ENCODE data around the gene RRM2. TPM values are rescaled to one million over a fixed set of nuclear protein-coding genes. Genes with fewer than 3 reads are reported as not detected.
"Not testable (repeated sequence)": the region's sequence is repeated elsewhere in the genome, so short reads cannot be mapped to it uniquely, and the experiment has no call there.

Gene RRM2
- total RNA-seq, 1 experiment from 2014 or later = 330 TPM

- TF ChIP-seq, protein P1, sequence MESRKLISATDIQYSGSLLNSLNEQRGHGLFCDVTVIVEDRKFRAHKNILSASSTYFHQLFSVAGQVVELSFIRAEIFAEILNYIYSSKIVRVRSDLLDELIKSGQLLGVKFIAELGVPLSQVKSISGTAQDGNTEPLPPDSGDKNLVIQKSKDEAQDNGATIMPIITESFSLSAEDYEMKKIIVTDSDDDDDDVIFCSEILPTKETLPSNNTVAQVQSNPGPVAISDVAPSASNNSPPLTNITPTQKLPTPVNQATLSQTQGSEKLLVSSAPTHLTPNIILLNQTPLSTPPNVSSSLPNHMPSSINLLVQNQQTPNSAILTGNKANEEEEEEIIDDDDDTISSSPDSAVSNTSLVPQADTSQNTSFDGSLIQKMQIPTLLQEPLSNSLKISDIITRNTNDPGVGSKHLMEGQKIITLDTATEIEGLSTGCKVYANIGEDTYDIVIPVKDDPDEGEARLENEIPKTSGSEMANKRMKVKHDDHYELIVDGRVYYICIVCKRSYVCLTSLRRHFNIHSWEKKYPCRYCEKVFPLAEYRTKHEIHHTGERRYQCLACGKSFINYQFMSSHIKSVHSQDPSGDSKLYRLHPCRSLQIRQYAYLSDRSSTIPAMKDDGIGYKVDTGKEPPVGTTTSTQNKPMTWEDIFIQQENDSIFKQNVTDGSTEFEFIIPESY (IDR thresholded peaks at IDR 0.05; ENCODE audit: extremely low read depth, insufficient replicate concordance, low read length) = no peak
Observed at GRCh38 chr2:10101491-10101890, 21.0 kb upstream of the RRM2 start (continued).

DNA sequence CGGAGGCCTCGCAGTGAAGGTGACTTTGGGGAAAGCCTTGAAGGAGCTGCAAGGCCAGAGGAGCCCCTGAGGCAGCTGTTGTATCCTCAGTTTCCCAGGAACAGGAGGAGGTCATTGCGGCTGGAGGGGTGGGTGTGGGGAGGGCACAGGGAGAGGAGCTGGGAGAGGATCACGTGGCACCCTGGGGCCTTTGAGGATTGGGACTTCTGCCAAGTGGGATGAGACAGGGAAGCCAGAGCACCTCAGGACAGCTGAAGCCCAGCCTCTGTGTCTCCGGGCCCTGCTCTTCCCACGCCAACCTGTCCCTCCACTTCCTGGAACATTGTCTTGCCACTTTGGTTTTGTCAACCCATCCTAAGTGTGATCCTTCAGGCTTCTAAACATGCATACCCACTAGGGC is 19.4 kb upstream of the RRM2 start:
- BruUV-seq (replicated peaks) = no TSS peak
- H3K9me3 ChIP-seq (ENCODE audit: control insufficient read depth in 1 of 2, insufficient read depth in 1 of 2, low read depth in 1 of 2, low read length in 2 of 2) = no peaks in the 10 kb centered on the region
- H4K20me1 ChIP-seq (ENCODE audit: insufficient read depth) = no peaks in the 10 kb centered on the region
- no peaks in the 10 kb centered on the region for H3K79me2 ChIP-seq (ENCODE audit: insufficient read depth, low read length)
- ChIA-PET RAD21 (ENCODE audit: low non-redundant PET in 1 of 2, low total read pairs in 2 of 2, uncharacterized antibody in 2 of 2, unreplicated experiment in 2 of 2) (no interaction called here), POLR2A (no interaction called here), CTCF (interaction anchor here (1.8 to 2.4 kb wide), 2 partner anchors 30 to 332 kb away, joined by 3 to 7 read pairs; no protein-coding TSS in a partner anchor)
- no peak for TF ChIP-seq EZH2 (IDR thresholded peaks at IDR 0.05)
- no peak for TF ChIP-seq YY1 (IDR thresholded peaks at IDR 0.05; ENCODE audit: extremely low read depth, insufficient replicate concordance, low read depth, low read length)
- no peak for TF ChIP-seq CBX3 (IDR thresholded peaks at IDR 0.05; ENCODE audit: low read depth)
- TF ChIP-seq, protein P2, sequence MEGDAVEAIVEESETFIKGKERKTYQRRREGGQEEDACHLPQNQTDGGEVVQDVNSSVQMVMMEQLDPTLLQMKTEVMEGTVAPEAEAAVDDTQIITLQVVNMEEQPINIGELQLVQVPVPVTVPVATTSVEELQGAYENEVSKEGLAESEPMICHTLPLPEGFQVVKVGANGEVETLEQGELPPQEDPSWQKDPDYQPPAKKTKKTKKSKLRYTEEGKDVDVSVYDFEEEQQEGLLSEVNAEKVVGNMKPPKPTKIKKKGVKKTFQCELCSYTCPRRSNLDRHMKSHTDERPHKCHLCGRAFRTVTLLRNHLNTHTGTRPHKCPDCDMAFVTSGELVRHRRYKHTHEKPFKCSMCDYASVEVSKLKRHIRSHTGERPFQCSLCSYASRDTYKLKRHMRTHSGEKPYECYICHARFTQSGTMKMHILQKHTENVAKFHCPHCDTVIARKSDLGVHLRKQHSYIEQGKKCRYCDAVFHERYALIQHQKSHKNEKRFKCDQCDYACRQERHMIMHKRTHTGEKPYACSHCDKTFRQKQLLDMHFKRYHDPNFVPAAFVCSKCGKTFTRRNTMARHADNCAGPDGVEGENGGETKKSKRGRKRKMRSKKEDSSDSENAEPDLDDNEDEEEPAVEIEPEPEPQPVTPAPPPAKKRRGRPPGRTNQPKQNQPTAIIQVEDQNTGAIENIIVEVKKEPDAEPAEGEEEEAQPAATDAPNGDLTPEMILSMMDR (IDR thresholded peaks at IDR 0.05 in 2 of 3, conservative IDR thresholded peaks at IDR 0.05 in 1 of 3; ENCODE audit: borderline replicate concordance in 1 of 3, insufficient read depth in 1 of 3, low read depth in 2 of 3, low read length in 2 of 3) = no peak
- TF ChIP-seq JUND (IDR thresholded peaks at IDR 0.05) = no peak
- TF ChIP-seq EGR1 (IDR thresholded peaks at IDR 0.05; ENCODE audit: low read depth) = no peak
- no peak for TF ChIP-seq TCF7L2 (IDR thresholded peaks at IDR 0.05; ENCODE audit: borderline replicate concordance, extremely low read depth, insufficient read depth, insufficient read length)
- TF ChIP-seq POLR2AphosphoS5 (IDR thresholded peaks at IDR 0.05; ENCODE audit: low read depth, low read length) = no peak
- H3K4me1 ChIP-seq (ENCODE audit: control insufficient read depth in 1 of 2, insufficient read depth in 2 of 2, low read length in 2 of 2) = peaks cover 7 to 19% of the 10 kb centered on the region in 2 experiments; a peak in 3 of 4 replicates
- no peak overlapping the region for H3K9ac ChIP-seq (ENCODE audit: low read length)
- H3K36me3 ChIP-seq (ENCODE audit: control insufficient read depth in 1 of 2, insufficient read depth in 2 of 2, low read length in 2 of 2) = no peaks in the 10 kb centered on the region
- H3K9me2 ChIP-seq (ENCODE audit: insufficient read depth) = no peaks in the 10 kb centered on the region
- intact Hi-C loops (cut with micrococcal nuclease) = no loop called here
- no peak overlapping the region for H3K4me3 ChIP-seq (replicated peaks in 1 of 2; ENCODE audit: low read depth in 1 of 2, low read length in 2 of 2)
- no peak overlapping the region for H2AFZ ChIP-seq (ENCODE audit: low read depth, low read length, poor library complexity, severe bottlenecking)
- H3K27ac ChIP-seq (ENCODE audit: low read depth, low read length) = no peak overlapping the region
- H3K4me2 ChIP-seq (ENCODE audit: low read length) = no peak overlapping the region
- H3K27me3 ChIP-seq (ENCODE audit: insufficient read depth, low read length) = no peaks in the 10 kb centered on the region
- no peak for DNase-seq (ENCODE audit: low read depth, low spot score)
- 0 out of 2 replicates have a peak, but pooled peaks have one; percentile 24 for ATAC-seq

DNA sequence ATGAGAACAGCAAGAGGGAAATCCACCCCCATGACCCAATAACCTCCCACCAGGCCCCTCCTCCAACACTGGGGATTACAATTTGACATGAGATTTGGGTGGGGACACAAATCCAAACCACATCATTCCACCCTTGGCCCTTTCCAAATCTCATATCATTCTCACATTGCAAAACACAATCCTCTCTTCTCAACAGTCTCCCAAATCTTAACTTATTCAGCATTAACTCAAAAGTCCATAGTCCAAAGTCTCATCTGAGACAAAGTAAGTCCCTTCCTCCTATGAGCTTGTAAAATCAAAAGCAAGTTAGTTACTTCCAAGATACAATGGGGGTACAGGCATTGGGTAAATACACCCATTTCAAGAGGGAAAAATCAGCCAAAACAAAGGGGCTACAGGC is 17.6 kb upstream of the RRM2 start:
- POLR2A ChIA-PET; H3K27me3 ChIP-seq (ENCODE audit: insufficient read depth, low read length); H3K9me3 ChIP-seq (ENCODE audit: control insufficient read depth in 1 of 2, insufficient read depth in 1 of 2, low read depth in 1 of 2, low read length in 2 of 2); H3K9ac ChIP-seq (ENCODE audit: low read length); H3K9me2 ChIP-seq (ENCODE audit: insufficient read depth); ATAC-seq; DNase-seq (ENCODE audit: low read depth, low spot score); BruUV-seq (replicated peaks); RAD21 ChIA-PET (ENCODE audit: low non-redundant PET in 1 of 2, low total read pairs in 2 of 2, uncharacterized antibody in 2 of 2, unreplicated experiment in 2 of 2); H3K4me3 ChIP-seq (replicated peaks in 1 of 2; ENCODE audit: low read depth in 1 of 2, low read length in 2 of 2); H3K36me3 ChIP-seq (ENCODE audit: control insufficient read depth in 1 of 2, insufficient read depth in 2 of 2, low read length in 2 of 2); H4K20me1 ChIP-seq (ENCODE audit: insufficient read depth); intact Hi-C loops (cut with micrococcal nuclease); H3K27ac ChIP-seq (ENCODE audit: low read depth, low read length); H3K79me2 ChIP-seq (ENCODE audit: insufficient read depth, low read length); H2AFZ ChIP-seq (ENCODE audit: low read depth, low read length, poor library complexity, severe bottlenecking); H3K4me2 ChIP-seq (ENCODE audit: low read length): not testable (repeated sequence)
- H3K4me1 ChIP-seq (ENCODE audit: control insufficient read depth in 1 of 2, insufficient read depth in 2 of 2, low read length in 2 of 2) = peaks cover 7 to 27% of the 10 kb centered on the region in 2 experiments; a peak in 3 of 4 replicates
- CTCF ChIA-PET = interaction anchor here (1.8 kb wide), 1 partner anchor 330 kb away, joined by 3 read pairs; no protein-coding TSS in a partner anchor

Data from HCT116 (cell line).